ENCODE data around the gene GPR17.

- TF ChIP-seq, protein P1, sequence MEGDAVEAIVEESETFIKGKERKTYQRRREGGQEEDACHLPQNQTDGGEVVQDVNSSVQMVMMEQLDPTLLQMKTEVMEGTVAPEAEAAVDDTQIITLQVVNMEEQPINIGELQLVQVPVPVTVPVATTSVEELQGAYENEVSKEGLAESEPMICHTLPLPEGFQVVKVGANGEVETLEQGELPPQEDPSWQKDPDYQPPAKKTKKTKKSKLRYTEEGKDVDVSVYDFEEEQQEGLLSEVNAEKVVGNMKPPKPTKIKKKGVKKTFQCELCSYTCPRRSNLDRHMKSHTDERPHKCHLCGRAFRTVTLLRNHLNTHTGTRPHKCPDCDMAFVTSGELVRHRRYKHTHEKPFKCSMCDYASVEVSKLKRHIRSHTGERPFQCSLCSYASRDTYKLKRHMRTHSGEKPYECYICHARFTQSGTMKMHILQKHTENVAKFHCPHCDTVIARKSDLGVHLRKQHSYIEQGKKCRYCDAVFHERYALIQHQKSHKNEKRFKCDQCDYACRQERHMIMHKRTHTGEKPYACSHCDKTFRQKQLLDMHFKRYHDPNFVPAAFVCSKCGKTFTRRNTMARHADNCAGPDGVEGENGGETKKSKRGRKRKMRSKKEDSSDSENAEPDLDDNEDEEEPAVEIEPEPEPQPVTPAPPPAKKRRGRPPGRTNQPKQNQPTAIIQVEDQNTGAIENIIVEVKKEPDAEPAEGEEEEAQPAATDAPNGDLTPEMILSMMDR (IDR thresholded peaks at IDR 0.05) = no peak
- TF ChIP-seq EZH2phosphoT487 (IDR thresholded peaks at IDR 0.05) (no peak), EZH2 (IDR thresholded peaks at IDR 0.05) (no peak)
These were observed 44.7 kb downstream of the GPR17 start for GRCh38 chr2:127690696-127691095.
